Osteocyte (in vitro differentiated cells): ENCODE data around the gene OR52I2. TPM values are rescaled to one million over a fixed set of nuclear protein-coding genes. Genes with fewer than 3 reads are reported as not detected.
A peak's percentile ranks its signal among the peaks of the same experiment; 100 is the strongest.

ENCODE experiments used
- DNase-seq: peaks from one replicate; pipeline ENCODE4 v3.0.0; 2021; ENCODE audit warnings: mixed read lengths; ENCODE audit not compliant: unreplicated experiment; ENCODE audit errors: extremely low spot score
- H3K27ac Mint-ChIP-seq: one replicate; pipeline ENCODE4 v1.8.0; 2021; ENCODE audit warnings: mild to moderate bottlenecking, mixed read lengths; ENCODE audit not compliant: unreplicated experiment
- H3K27me3 Mint-ChIP-seq: one replicate; pipeline ENCODE4 v1.8.0; 2021; ENCODE audit warnings: mixed read lengths; ENCODE audit not compliant: unreplicated experiment
- H3K36me3 Mint-ChIP-seq: one replicate; pipeline ENCODE4 v1.8.0; 2021; ENCODE audit warnings: mixed read lengths; ENCODE audit not compliant: unreplicated experiment
- H3K4me1 Mint-ChIP-seq: one replicate; pipeline ENCODE4 v1.8.0; 2021; ENCODE audit warnings: mixed read lengths; ENCODE audit not compliant: unreplicated experiment
- H3K4me3 Mint-ChIP-seq: one replicate; pipeline ENCODE4 v1.8.0; 2021; ENCODE audit warnings: mild to moderate bottlenecking, moderate library complexity, mixed read lengths; ENCODE audit not compliant: unreplicated experiment
- H3K9me3 Mint-ChIP-seq: one replicate; pipeline ENCODE4 v1.8.0; 2021; ENCODE audit warnings: mixed read lengths; ENCODE audit not compliant: unreplicated experiment
- total RNA-seq: library from RNA; stranded (reverse); gene quantifications from 2 replicates; pipeline ENCODE4 v1.2.1, GENCODE V29; 2021
- TF ChIP-seq, protein P1 (sequence below): fragments of 200-600 bp; sonication (generic); IDR thresholded peaks from 2 replicates; pipeline ENCODE4 v1.5.0; 2021; ENCODE audit warnings: antibody characterized with exemption, mild to moderate bottlenecking, moderate library complexity

Gene OR52I2
- total RNA-seq, 1 donor from 2014 or later: not detected

DNA sequence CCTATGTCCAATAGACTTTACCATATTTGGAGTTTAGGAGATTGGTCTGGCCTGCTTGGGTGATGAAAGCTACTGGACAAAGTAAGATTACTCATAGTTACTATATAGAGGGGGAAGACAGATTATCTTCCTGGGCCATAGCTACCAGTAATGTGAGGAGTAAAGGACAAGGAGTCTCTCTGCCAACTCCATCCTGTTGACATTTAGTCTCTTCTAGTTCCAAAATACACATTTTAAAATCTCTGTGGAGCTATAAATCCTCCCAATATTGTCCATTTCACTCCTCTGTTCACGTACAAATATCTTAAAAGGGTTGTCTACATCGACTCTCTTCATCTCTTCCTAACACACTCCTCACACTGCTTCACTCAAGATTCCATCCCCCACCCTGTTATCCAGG lies 54.6 kb downstream of the OR52I2 start:
- TF ChIP-seq, protein P1, sequence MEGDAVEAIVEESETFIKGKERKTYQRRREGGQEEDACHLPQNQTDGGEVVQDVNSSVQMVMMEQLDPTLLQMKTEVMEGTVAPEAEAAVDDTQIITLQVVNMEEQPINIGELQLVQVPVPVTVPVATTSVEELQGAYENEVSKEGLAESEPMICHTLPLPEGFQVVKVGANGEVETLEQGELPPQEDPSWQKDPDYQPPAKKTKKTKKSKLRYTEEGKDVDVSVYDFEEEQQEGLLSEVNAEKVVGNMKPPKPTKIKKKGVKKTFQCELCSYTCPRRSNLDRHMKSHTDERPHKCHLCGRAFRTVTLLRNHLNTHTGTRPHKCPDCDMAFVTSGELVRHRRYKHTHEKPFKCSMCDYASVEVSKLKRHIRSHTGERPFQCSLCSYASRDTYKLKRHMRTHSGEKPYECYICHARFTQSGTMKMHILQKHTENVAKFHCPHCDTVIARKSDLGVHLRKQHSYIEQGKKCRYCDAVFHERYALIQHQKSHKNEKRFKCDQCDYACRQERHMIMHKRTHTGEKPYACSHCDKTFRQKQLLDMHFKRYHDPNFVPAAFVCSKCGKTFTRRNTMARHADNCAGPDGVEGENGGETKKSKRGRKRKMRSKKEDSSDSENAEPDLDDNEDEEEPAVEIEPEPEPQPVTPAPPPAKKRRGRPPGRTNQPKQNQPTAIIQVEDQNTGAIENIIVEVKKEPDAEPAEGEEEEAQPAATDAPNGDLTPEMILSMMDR: no peak
- Mint-ChIP-seq H3K9me3 (no peaks in the 10 kb centered on the region), H3K36me3 (no peaks in the 10 kb centered on the region), H3K4me1 (peaks cover under 1% of the 10 kb centered on the region), H3K27me3 (peaks cover 16% of the 10 kb centered on the region), H3K27ac (no peak overlapping the region), H3K4me3 (no peak overlapping the region)
- DNase-seq: no peak

DNA sequence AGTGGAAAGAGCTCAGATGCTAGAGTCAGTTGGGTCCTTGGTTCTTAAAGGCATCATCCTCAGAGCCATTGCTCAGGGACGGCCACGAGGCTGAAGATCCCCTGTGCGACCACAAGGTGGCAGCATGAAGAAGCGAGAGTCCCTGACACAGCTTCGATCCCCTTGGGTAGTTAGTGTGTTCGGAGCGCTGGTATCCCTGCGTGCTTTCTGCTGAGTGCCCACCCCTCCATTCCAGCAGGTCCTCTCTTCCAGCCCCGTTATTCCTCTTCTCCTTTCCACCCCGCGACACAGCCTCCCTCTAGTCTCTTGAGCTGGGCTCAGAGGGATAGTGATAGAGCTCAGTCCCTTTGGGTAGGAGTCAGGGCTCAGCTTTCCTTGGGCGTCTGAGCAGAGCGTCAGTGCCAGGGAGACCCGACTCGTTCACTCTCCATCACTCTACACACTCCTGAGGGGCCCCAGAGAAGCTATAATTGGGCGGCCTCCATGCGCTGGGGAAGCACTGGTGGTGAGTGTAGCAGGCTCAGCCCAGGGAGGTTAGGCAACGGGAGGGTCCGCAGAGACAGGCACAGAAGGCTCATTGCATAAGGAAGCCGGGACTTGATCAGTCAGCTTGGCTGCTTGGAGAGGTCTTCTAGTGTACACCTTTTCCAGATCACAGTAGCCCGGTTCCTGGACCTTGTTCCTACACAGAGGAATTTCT lies 55.6 kb downstream of the OR52I2 start, which contains the start of gene OR51D1:
TSS of gene OR51D1 (plus strand) at position 516 of the 700 bp plus-strand sequence. CDS start 2,314 bp downstream, outside the sequence.
- Mint-ChIP-seq H3K4me1 (peaks cover 9% of the 10 kb centered on the region), H3K9me3 (no peaks in the 10 kb centered on the region), H3K27me3 (peaks cover 7% of the 10 kb centered on the region), H3K27ac (no peak within 1 kb of the TSS), H3K4me3 (no peak within 1 kb of the TSS), H3K36me3 (no peaks in the 10 kb centered on the region)
- TF ChIP-seq, protein P1: peak; percentile 98
- DNase-seq: peak; percentile 92

DNA sequence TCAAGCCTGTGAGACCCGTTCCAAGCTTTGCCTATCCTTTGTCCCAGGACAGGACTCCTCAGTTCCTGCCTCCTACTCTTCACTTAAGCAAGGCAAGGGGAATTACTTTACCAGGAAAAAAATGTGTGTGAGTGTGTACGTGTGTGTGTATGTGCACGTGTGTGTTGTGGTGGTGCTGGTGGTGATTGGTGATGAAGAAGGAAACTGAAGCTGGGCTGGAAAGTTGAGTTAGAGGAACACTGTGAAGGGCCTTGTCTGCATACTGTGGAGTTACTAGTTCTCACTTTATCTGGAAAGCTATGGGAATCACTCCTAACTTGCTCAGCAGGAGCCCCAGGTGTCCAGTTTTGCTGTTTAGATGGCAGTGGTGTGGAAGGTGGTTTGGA lies 56.1 kb downstream of the OR52I2 start:
- peaks cover 4% of the 10 kb centered on the region for H3K27me3 Mint-ChIP-seq
- H3K27ac Mint-ChIP-seq: no peak overlapping the region
- no peaks in the 10 kb centered on the region for H3K9me3 Mint-ChIP-seq
- H3K4me3 Mint-ChIP-seq: no peak overlapping the region
- DNase-seq: no peak
- peaks cover 15% of the 10 kb centered on the region for H3K4me1 Mint-ChIP-seq
- no peaks in the 10 kb centered on the region for H3K36me3 Mint-ChIP-seq
- TF ChIP-seq, protein P1: no peak

DNA sequence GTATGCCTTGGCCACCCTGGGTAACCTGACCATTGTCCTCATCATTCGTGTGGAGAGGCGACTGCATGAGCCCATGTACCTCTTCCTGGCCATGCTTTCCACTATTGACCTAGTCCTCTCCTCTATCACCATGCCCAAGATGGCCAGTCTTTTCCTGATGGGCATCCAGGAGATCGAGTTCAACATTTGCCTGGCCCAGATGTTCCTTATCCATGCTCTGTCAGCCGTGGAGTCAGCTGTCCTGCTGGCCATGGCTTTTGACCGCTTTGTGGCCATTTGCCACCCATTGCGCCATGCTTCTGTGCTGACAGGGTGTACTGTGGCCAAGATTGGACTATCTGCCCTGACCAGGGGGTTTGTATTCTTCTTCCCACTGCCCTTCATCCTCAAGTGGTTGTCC lies 58.4 kb downstream of the OR52I2 start:
- TF ChIP-seq, protein P1: no peak
- H3K36me3 Mint-ChIP-seq: no peaks in the 10 kb centered on the region
- H3K27ac Mint-ChIP-seq: no peak overlapping the region
- no peaks in the 10 kb centered on the region for H3K9me3 Mint-ChIP-seq
- H3K4me3 Mint-ChIP-seq: no peak overlapping the region
- DNase-seq: no peak
- no peaks in the 10 kb centered on the region for H3K27me3 Mint-ChIP-seq
- H3K4me1 Mint-ChIP-seq: peaks cover 37% of the 10 kb centered on the region

DNA sequence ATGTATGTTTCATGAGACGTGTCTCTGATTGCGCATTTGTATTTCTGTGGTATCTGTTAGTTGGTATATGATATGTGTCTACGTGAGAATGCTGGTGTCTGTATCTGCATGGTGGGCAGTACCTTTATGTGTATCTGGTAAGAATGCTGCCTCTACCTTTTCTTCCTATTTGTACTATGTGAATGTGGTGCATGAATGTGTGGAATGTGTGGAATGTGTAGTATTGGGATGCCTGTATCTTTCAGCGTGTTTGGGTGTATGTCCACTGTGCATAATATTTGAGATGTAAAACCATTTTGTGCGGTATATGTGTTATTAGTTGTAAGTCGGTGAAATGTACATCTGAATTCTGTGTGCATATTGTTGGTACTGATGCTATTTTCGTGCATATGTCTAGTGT lies 60.0 kb downstream of the OR52I2 start:
- Mint-ChIP-seq H3K27ac (no peak overlapping the region), H3K4me1 (peaks cover 42% of the 10 kb centered on the region), H3K9me3 (no peaks in the 10 kb centered on the region), H3K4me3 (no peak overlapping the region), H3K36me3 (no peaks in the 10 kb centered on the region), H3K27me3 (no peaks in the 10 kb centered on the region)
- DNase-seq: no peak
- TF ChIP-seq, protein P1: no peak
